ENCODE results near the gene SUPT4H1. TPM values are rescaled to one million over a fixed set of nuclear protein-coding genes. Genes with fewer than 3 reads are reported as not detected.

SUPT4H1 gene
- total RNA-seq, 1 experiment from 2014 or later: 53.8 TPM

GRCh38 chr17:58380207-58381123 lies 28.5 kb upstream of the SUPT4H1 start:
- intact Hi-C loops (cut with micrococcal nuclease; ENCODE audit: unreplicated experiment): no loop called here
- CTCF ChIA-PET: no interaction called here

GRCh38 chr17:58379511-58379824 lies 27.5 kb upstream of the SUPT4H1 start:
- no peaks in the 10 kb centered on the region for H3K36me3 ChIP-seq (ENCODE audit: control insufficient read depth, insufficient read depth, low read length)
- no peaks in the 10 kb centered on the region for H3K27me3 ChIP-seq (ENCODE audit: control insufficient read depth, insufficient read depth, low read length)
- ATAC-seq: no peak
- in situ Hi-C loops (cut with HindIII; ENCODE audit: low pct_unique_long_range_greater_than_20kb, low sequenced_read_pairs): no loop called here
- H3K9me3 ChIP-seq (ENCODE audit: control insufficient read depth, insufficient read depth, low read depth, low read length): no peaks in the 10 kb centered on the region
- CTCF ChIA-PET: no interaction called here
- no TSS peak for BruUV-seq (replicated peaks)
- TF ChIP-seq POLR2AphosphoS5 (IDR thresholded peaks at IDR 0.05; ENCODE audit: low read depth, low read length) (no peak), TCF7L2 (IDR thresholded peaks at IDR 0.05; ENCODE audit: low read depth, low read length) (no peak), CTCF (IDR thresholded peaks at IDR 0.05) (no peak), SIN3A (IDR thresholded peaks at IDR 0.05; ENCODE audit: borderline replicate concordance, insufficient read depth, low read depth, low read length) (no peak), REST (IDR thresholded peaks at IDR 0.05; ENCODE audit: insufficient read depth in 1 of 2, low read depth in 2 of 2, low read length in 1 of 2) (no peak)
- POLR2A ChIA-PET: no interaction called here
- no peak overlapping the region for H3K4me3 ChIP-seq (ENCODE audit: low read depth in 2 of 2, low read length in 2 of 2)
- no peaks in the 10 kb centered on the region for H3K4me1 ChIP-seq (ENCODE audit: control insufficient read depth, insufficient read depth, low read length)
- DNase-seq (ENCODE audit: low read depth, low spot score): no peak
- H3K27ac ChIP-seq (ENCODE audit: low read length): no peak overlapping the region
- intact Hi-C loops (cut with micrococcal nuclease; ENCODE audit: unreplicated experiment): no loop called here

More at GRCh38 chr17:58380207-58381123, 28.5 kb upstream of the SUPT4H1 start:
- no peak for TF ChIP-seq TCF7L2 (IDR thresholded peaks at IDR 0.05; ENCODE audit: low read depth, low read length)
- TF ChIP-seq SIN3A (IDR thresholded peaks at IDR 0.05; ENCODE audit: borderline replicate concordance, insufficient read depth, low read depth, low read length): no peak
- TF ChIP-seq CTCF (IDR thresholded peaks at IDR 0.05): no peak
- no peak for TF ChIP-seq POLR2AphosphoS5 (IDR thresholded peaks at IDR 0.05; ENCODE audit: low read depth, low read length)
- no peak for TF ChIP-seq REST (IDR thresholded peaks at IDR 0.05; ENCODE audit: insufficient read depth in 1 of 2, low read depth in 2 of 2, low read length in 1 of 2)
- H3K4me1 ChIP-seq (ENCODE audit: control insufficient read depth, insufficient read depth, low read length): no peaks in the 10 kb centered on the region; the same call in 1 of the 2 replicates
- H3K4me3 ChIP-seq (ENCODE audit: low read depth in 2 of 2, low read length in 2 of 2): no peak overlapping the region
- in situ Hi-C loops (cut with HindIII; ENCODE audit: low pct_unique_long_range_greater_than_20kb, low sequenced_read_pairs): no loop called here
- no TSS peak for BruUV-seq (replicated peaks)
- H3K36me3 ChIP-seq (ENCODE audit: control insufficient read depth, insufficient read depth, low read length): no peaks in the 10 kb centered on the region
- no peaks in the 10 kb centered on the region for H3K9me3 ChIP-seq (ENCODE audit: control insufficient read depth, insufficient read depth, low read depth, low read length)
- no peak overlapping the region for H3K27ac ChIP-seq (ENCODE audit: low read length)
- POLR2A ChIA-PET: no interaction called here
- H3K27me3 ChIP-seq (ENCODE audit: control insufficient read depth, insufficient read depth, low read length): no peaks in the 10 kb centered on the region
- DNase-seq (ENCODE audit: low read depth, low spot score) (no peak), ATAC-seq (no peak)

Data from Panc1 (cell line).